HG03460 (cell line): ENCODE measurements around the gene LAMA2.
"Not testable (repeated sequence)": the region's sequence is repeated elsewhere in the genome, so short reads cannot be mapped to it uniquely, and the experiment has no call there.

Experiments
- ATAC-seq: cut with Tn5 transposase; IDR thresholded peaks from one replicate; pipeline ENCODE4 v1.9.1; 2021; ENCODE audit not compliant: unreplicated experiment

The LAMA2 gene

DNA sequence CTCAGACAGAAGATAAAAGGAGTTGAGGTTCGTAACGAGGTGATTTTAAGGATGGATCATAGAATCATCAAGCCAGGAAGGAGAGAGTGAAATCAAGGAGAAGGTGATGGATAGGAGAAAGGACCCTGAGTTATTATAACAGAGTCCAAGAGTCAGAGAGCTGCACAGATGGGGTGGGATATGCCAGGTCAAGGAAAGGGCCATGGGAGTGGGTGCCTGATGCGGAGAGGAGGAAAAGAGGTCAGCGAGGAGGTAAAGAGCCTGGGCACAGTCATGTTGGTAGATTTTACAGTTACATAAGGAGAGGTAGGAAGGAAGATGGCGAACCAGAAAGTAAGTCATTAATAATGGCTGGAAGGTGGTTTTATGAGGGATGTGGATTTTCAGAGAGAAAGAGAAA is 114.9 kb downstream of the LAMA2 start:
- ATAC-seq, result no peak

DNA sequence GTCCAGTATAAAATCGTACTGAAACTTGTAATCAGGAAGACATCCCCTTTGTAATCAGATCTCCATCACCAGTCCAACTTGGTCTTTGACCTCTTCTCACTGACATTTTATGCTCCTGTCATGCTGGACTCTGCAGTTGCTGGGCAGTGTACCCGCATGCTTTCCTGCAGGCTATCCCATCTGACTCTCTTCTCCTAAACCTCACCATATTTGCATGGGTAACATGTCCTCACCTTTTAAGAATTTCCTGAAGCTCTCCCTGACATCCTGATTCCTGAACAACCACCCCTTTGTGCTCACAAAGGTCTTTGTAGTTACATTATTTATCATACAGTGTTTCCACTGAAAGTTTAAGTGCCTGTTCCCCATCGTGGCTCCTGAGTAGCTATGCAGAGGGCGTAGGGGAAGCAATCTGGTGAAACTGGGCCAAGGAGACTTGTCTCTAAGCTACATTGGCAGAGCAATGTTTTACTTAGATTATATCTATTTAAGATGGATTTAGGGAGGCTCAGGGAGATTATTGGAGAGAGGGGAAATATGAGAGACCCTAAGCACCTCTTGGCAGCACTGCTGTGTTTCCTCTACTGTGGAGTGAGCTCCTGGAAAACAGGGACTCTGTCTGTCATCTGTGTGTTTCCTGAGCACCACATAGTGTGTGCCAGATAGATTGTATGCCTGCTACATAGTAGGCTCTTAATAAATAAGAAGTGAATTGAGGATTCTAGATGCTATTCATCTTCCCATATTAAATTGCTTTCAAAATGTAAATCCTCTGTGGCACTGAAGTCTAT is 124.0 kb downstream of the LAMA2 start:
- ATAC-seq, result no peak

DNA sequence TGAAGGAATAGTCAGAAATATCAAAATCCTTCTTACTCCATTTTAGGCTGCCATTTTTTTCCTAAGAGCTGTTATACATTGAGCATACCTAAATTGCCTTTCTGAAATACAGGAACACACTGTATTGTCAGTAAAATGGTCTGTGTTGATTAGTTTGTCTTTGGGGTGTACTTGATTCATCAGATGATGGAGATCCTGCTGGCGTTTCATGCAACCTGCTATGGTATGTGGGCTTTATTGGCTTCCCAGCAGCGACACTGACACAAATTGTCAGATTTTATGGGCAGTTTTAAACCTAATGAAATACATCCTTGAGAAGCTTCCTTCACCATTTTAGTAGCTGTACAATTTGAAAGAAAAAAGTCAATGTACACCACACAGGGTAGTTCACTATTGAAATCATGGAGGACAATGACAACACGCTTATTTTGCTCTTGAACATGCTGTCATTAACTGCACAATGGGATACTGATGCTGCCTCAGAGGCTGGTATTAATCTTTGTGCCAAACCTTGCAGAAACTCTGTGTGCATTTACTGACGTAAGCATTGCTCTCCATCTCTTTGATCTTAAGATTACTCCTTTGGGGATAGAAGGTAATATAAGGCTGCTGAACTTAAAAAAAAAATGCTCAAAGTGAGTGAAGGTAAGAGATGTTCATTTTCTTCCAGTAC is 124.9 kb downstream of the LAMA2 start:
- ATAC-seq, result no peak

DNA sequence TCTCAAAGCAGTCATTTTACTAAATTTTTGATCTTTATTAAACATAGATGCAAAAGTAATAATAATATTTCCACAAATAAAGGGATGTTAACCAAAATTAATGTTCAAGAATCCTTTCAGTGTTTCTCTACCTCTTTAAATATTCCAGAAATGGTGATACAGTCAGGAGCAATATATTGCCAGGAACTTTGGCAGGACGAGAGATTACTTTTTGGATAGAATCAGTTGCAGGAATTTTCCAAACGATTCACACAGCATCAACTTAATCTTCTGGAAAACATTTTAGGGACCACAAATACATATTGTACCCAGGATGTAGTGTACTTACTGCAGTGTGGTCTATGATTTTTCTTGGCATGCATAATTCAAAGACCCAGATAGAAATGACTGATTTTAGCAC is 125.7 kb downstream of the LAMA2 start:
- no peak for ATAC-seq

DNA sequence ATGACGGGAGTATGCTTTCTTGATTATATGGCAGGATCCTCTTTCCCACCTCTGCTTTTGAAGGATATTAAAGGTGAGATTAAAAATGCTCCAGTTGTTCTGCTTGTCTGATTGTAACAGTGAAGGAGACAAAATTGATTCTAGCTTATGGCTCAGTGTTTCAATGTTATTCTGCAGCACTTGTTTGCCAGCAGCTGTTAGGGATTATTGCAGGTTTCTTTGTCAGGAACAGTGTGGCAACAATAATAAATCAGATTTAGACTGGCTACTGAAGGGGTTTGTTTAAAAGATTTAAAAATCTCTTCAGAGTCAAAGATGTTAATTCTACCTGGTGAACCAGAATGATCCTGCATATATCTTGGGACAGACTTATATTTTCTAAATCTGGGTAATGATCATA is 126.9 kb downstream of the LAMA2 start:
- ATAC-seq, result no peak

DNA sequence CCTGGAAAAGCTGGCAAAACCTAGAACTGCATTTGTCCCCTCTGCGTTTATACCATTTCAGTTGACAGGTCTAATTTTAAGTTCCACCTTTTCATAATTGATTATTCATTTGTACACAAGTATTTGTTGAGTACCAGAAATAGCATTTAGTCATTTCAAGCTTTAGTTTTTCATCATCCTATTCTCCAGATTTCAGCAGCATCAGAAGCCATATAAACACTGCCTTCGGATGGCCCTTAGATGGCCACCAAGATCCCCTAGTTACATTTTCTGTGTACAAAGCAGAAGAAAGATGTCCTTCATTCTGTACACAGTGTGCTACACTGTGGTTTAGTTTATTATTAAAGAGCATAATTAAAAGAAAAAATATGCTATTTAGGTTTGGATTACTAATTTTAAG is 131.4 kb downstream of the LAMA2 start:
- no peak for ATAC-seq

DNA sequence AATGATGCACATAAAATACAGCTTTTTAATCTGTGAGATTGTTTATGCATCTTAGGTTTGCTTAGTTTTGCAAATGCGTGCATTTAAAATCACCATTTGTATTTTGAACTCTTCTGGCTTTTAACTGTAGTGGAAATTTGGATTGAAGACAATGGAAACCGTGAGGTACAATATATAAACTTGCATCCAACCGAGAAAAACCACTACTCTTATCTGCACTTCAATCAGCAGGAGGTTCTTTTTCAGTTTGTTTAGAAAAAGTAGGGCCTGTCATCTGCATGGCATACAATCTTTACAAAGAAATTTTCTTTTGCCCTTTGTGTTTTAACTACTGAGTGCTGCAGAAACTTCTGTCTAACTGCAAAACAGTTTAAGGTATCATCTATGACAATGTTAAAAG is 132.8 kb downstream of the LAMA2 start:
- no peak for ATAC-seq

DNA sequence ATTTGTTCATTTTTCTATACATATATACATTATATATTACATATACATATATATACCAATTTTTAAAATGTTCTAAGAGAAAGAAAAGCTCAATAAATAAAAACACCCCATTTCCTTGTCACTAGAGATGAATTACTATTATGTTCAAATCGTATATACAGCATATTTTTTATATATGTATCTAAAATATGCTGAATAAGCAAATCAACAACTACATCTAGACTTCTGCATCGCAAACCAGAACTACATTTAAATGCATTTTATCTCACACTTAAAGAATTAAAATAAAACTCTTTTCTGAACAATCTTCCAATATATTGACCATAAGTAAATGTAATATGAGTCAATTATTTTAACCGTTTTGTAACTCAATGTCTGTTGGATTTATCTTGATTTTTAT is 133.9 kb downstream of the LAMA2 start:
- ATAC-seq, result no peak

DNA sequence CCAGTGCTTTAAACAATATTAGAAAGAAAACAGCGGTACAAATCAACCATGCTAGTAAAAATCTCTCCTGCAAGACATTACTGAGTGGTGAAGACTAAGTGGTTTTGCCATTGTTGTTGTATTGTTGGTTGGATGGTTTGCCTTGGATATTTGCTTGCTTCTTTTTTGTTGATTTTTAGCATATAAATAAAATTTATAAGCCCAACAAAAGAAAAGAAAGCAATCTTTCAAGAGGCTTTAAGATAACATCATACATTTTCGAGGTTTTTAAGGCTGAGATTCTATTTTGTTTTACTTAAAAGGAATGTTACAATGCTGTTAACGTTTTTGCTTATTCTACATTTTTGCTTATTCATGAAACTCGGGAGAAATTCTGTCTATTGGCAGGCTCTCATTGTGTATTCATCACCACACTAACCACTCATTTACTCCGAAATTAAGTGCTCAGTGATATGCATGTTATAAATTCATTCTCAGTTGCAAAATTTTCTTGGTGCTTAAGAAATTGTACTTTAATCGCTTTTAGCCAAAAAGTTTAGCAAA is 139.1 kb downstream of the LAMA2 start:
- no peak for ATAC-seq

DNA sequence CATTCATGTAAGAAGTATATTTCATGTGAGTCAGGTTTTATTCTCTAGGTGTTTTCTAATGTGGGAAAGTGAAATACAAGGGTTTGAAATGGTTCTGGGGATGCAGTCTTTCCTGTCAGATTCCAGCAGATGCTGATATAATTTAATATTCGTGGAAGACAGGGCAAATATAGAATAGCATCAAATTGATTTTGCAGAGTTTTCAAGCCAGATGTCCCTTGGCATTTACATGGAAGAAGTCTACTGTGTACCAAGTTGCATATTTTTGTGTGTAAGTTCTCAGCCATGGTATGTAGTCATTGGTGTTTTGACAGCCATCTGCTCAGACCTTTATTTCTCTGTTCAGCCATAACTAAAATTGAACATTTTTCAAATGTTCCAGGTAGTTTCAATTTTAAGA is 143.7 kb downstream of the LAMA2 start:
- ATAC-seq, result no peak

DNA sequence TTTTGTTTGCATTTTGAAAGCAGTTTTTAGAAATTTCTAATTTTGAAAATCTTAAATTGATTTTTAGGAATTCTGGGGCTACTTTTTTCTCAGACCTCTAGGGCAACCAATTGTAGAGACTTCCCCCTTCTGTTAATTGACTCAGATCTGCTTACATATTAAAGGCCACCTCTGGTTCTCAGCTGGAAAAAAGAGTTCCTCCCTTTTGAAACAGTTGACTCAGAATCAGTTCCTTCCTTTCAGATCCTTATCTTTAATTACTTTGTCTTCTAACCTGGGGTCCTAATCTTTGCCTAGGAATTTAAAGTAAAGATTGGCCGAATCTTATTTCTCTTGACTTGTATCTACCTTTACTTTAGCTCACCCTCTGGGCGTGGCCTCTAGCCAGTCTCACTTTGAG is 146.8 kb downstream of the LAMA2 start:
- ATAC-seq, result no peak

DNA sequence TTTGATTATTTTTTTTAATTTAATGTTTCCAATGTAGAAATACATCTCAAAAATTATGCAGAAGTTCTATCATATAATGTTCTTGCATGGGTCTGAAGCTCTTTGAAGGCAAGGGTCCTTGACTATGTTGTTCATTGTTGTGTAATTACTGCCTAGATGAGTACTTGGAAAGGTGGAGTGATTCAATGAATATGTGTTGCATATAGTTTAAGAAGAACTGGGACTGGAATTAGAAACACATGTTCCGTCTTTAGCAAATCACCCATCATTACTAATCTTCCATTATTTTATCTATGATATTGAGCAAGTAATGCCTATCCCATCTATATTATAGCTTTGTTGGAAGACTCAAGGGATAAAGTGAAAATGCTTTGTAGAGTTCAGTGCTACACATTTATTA is 147.3 kb downstream of the LAMA2 start:
- no peak for ATAC-seq

DNA sequence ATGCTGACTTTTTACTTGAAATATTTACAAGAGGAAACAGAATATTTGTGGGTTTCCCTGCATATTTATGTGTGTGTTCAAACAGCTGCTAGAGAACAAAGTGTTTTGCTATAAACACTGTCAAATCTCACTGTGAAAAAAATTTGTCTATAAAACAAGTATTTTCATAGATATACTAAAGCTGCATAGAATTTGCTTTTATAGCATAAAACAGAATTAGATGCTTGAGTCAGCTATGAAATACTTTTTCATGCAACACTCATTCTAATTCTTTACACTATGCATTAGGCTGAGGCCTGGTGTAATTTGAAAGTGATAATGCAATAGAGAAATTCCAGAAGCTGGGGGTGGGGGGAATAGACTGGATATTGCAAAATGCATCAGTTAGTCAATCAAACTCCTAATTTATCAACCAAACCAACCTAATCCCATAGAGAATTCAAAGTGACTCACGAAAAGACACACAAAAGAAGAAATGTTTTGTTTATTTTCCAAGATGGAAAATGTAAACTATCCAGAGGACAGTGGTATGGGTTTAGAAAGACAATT is 148.2 kb downstream of the LAMA2 start:
- no peak for ATAC-seq

DNA sequence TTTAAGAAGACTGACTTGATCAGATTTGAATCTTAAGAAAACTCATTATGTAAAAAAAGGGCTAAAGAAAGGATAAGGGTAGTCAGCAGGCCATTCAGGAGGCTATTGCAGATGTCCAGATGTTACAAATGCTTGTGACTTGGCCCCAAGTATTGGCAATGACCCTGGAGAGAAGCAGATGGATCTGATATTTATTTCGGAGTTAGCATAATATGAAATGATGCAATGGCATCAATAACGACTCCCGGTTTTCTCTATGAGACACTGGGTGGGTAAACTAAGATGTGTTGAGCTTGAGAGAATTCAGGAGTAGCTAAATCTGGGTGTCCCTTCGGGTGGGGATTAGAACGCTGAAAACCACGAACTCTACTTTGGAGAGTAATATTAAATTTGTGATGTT is 149.7 kb downstream of the LAMA2 start:
- no peak for ATAC-seq

DNA sequence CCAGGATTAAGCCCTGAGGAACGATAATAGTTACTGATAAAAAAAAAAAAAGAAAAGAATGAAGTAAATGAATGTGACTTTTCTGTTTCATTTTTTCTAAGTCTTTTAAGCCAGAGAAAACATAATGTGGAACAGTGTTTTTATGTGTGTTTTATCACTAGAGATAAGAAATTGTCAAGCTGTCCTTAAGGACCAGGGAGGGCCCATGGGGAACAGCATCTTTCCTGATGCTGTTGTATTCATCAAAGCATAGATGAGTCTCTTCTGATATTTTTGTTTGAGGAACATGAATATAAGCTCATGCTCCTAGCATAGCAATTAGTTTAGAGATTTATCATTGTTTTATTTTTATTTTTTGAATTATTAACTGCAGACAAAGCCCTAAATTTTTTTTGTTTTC is 150.2 kb downstream of the LAMA2 start:
- no peak for ATAC-seq

DNA sequence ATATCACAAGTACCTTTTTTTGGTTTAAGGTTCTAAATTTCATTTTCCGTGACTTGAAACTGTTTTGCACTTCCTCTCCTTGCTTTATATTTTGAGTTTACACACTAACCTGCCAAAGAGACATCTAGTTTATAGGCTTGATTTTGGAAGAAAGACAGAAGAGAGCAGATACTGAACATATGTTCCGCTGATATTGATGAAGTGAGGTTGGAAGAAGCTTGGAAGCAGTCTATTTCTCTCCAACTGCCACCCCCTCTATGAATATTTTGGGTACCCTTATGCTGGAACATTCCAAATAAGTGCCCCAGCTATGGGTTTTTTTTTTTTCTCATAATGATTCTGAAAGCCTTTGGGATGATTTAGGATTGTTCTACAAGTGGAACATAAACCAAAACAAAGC is 150.6 kb downstream of the LAMA2 start:
- no peak for ATAC-seq

DNA sequence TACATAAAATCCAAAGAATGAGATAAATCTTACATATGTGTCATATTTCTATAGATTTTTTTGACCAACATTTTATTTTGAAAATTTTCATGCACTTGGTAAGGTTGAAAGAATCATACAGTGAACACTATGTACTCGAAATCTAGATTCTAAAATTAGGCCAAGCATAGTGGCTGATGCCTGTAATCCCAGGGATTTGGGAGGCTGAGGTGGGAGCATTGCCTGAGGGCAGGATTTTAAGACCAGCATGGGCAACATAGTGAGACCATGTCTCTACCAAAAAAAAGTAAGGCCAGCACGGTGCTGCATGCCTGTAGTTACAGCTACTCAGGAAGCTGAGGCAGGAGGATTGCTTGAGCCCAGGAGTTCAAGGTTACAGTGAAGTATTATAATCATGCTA is 158.6 kb downstream of the LAMA2 start:
- no peak for ATAC-seq

DNA sequence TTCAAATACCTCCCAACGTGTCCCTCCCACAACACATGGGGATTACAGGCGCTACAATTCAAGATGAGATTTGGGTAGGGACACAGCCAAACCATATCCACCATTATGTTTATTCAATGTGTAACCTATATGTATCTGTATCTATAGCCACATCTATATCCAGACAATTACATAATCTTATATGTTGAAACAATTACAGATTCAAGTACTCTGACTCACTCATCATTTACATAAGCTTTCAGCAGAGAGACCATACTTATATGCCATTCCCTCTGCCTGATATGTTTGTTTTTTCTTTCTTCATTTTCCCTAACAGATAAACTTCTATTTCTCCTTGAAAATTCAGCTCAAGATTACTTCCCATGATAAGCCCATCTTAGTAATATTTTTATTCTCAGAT is 163.6 kb downstream of the LAMA2 start:
- ATAC-seq, result no peak

DNA sequence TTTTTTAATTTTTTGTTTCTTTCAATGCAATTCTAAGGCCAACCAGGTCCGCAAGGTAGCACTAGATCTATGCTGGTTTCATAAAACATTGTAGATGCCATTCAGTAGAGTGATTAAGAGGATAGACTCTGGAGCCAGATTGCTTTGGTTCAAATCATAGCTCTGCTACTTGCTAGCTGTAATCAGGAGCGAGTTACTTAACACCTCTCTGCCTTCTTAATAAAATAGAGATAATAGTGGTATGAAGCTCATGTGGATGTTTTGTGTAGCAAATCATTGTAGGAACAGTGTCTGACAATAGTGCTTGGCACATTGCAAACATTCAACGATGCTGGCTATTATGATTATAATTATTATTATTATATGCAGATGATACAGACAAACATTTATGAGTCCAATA is 164.9 kb downstream of the LAMA2 start:
- no peak for ATAC-seq

DNA sequence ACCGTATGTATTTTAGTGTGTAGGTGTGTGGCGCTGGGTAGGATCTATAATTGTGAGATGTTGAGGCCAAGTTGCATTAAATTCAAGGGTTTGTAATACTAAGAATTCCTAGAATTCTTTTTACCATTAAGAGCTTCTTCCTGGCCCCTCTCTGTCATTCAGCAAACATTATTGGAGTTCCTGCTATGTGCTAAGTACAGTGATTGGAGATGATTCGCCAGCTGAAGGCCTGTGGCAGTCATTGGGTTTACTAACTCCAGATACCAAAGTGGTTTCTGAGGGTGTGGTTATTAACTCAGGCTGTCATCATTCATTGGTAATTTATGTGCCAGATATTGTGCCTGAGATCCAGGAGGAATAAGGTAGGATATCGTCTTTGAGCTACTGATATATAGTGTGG is 167.1 kb downstream of the LAMA2 start:
- no peak for ATAC-seq

DNA sequence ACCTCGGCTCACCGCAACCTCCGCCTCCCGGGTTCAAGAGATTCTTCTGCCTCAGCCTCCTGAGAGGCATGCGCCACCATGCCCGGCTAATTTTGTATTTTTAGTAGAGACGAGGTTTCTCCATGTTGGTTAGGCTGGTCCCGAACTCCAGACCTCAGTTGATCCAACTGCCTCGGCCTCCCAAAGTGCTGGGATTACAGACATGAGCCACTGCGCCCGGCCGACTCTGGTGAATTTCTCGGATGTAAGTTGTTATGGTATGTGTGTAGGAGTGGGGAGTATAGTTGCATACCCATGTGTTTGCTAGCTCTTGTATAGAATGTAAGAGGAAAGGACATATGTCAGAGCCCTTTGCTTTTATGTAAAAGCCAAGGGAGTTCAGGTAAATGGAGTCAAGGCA is 170.2 kb downstream of the LAMA2 start:
- not testable (repeated sequence) for ATAC-seq

DNA sequence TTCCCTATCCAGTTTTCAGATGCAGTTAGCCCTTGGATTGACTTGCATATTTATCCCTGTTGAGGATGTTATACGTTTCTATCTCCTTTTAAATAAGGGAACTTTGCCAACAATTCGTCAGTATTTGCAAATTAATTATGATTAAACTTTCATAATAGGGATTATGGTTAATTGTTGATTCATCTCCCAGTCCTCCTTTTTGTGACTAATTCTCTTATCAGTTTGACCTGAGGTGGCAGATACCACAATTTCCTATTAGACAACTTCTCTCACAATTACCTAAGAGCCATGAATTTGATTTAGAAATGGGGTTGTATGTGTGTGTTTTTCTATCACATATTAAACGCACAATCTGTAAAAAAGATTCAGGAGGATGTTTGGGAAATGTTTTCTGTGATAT is 172.9 kb downstream of the LAMA2 start:
- ATAC-seq, result no peak
